HG02981 (cell line): ENCODE results near the gene FAM78A.
"Not testable (repeated sequence)": the region's sequence is repeated elsewhere in the genome, so short reads cannot be mapped to it uniquely, and the experiment has no call there.

Experiments
- ATAC-seq: cut with Tn5 transposase; IDR thresholded peaks from one replicate; pipeline ENCODE4 v1.9.1; 2021; ENCODE audit warnings: mild to moderate bottlenecking, moderate library complexity; ENCODE audit not compliant: unreplicated experiment

FAM78A gene

DNA sequence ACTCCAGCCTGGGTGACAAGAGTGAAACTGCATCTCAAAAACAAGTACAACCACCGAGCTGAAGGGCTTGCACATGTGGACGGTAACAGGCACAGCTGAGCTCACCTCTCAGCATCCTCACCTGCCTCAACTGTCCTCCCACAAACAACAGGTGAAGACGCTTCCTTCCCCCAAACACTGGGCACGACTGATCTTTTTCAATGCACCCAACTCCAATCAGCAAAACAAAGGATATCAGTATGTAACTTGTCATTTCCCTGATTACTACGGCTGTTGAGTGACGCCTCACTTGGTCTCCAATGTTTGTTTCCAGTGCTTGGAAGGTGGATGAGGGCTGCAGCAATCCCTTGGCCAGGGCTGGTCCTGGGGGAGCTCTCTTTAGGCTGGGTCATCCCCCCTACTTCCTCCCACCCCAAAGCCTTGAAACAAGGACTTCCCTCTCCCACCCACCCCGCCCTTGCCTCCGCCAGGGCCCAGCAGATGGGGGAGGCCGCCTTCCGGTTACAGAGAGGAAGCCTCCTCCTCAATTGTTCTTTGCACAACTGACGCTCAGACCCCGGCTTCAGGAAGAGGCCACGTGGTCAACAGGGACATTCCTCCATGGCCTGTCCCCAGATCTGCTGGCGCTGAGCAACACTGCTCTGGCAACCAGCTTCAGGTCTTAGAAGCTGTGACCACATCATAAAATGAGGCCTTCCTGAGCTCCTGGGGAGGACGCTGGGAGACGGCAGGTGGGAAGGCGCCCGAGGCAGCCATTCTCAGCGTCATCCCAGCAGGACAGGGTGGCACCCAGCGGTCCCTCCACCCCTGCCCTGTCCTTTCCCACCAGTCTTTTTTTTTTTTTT, 5.9 kb downstream of the FAM78A start:
- ATAC-seq, result no peak

DNA sequence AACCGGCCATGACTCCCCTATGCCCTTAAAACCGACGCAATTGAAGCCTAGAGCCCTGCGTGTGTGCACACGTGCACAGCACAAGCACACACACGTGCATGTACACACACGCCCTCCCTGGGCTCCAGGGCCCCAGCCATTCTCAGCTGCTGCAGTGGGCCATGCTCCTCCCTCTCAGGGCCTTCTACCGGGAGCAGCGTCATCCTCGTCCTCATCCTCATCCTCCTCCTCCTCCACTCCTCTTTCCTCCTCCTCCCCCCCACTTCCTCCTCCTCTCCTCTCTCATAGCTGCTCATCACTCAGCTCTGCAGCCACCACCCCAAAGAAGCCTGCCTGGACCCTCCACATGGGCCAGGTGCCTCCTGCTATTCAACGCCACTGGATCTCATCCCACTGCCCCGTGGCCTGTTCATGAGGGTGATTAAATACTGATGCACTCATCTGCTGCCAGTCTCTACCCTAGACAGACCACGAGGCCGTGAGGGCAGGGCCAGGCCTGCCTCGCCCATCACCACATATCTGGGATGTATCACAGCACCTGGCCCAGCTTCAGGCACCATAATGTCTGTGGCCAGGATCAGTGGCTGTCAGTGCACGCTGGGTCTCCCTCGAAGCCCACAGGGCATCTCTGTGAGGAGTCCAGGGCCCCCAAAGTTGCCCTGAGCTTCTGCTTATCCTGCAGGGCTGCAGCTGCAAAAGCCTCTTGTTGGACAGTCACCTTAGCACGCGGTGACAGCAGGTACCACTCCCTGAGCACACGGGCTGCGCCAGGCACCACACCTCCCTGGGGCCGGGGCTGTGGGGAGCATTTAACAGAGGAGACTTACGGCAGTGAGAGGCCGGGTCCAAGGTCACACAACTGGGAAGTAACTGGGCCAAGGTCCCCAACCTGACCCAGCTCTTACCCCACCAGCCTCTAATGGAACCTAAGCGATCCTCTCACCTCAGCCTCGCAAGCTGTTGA, 9.8 kb downstream of the FAM78A start:
- no peak for ATAC-seq

DNA sequence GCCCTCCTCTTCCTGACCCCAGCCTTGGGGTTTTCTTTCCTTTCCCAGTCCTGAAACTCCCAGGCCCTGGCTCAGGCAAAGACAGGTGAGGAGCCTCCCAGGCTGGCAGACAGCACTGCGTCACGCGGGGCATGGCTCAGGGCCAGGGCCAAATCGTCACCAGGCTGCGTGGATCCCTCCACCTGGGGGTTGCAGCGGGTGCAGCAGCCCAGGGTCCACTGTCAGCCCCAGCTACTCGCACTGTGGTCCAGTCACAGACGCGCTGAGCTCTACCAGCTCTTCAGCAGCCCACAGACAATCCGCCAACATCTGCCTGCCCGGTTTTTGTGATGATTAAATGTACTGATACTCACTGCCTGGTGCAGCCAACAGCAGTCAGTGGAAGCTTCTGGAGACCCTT, 12.1 kb downstream of the FAM78A start:
- no peak for ATAC-seq

DNA sequence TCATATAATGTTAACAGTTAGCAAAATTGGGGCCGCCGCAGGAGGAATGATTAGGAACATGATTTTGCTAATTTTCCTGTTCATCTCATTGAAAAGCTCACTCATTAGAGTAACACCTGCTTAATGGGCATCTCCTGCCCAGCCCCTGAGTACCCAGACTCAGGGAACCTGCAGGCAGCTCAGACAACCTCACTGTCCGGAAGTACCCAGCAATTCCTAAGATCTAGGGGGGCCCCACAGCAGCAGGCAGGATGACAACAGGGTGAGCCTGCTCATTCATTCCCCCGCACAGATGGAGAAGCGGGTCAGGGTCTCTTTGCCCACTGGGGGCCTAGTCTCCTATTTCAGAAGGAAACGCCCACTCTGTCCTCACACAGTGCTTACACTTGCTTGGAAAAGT, 12.6 kb downstream of the FAM78A start:
- ATAC-seq, result no peak

DNA sequence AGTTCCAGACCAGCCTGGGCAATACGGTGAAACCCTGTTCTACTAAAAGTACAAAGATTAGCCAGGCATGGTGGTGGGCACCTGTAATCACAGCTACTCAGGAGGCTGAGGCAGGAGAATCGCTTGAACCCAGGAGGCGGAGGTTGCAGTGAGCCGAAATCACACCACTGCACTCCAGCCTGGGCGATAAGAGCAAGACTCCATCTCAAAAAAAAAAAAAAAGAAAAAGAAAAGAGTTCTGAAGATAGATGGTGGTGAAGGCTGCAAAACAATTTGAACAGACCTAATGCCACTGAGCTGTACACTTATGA, 13.3 kb downstream of the FAM78A start:
- not testable (repeated sequence) for ATAC-seq

DNA sequence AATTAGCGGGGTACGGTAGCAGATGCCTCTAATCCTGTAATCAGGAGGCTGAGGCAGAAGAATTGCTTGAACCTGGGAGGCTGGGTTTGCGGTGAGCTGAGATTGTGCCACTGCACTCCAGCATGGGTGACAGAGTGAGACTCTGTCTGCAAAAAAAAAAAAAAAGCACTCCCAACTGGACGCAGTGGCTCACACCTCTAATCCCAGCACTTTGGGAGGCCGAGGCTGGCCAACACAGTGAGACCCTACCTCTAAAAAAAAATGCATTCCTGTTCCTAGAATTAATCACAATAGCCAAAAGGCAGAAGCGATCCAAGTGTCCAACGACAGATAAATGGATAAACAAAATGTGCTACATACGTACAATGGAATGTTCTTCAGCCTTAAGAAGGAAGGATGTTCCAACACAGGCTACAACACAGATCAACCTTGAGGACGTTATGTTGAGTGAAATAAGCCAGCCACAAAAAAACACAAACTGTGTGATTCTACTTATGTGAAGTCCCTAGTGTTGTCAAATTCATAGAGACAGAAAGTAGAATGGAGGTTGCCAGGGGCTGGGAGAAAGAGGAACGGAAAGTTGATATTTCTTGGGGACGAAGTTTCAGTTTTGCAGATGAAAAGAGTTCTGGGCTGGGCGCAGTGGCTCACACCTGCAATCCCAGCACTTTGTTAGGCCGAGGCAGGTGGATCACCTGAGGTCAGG, 13.8 kb downstream of the FAM78A start:
- peak; percentile 44 for ATAC-seq

DNA sequence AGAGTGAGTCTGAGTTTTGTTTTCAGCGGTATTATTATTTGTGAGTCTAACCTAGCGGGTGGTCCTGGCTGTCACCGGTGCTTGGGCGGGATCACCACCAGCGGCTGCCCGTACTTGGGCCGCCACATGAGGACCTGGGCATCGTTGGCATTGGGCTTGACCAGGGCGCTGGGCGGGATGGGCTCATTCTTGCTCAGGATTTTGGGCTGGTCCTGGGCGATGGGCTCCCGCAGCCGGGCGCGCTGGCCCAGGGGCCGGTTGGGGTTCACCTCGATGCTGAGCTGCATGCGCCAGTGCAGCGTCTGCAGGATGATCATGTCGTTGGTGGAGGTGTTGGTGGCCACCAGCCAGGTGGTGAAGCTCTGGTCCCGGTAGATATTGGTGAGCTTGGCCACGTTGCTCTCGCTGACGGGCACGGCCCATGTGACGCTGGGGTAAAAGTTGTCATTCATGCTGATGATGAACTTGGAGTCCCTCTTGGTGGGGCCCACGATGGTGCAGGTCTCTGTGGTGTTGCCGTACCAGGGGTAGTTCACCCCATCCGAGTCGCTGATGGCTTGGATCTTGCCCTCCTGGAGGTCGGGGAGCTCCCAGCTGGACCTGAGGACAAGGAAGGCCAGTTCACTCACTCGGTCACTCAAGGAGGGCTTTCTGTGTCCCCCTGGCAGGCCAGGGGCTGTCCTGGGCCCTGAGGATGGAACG, 15.4 kb downstream of the FAM78A start:
- no peak for ATAC-seq

DNA sequence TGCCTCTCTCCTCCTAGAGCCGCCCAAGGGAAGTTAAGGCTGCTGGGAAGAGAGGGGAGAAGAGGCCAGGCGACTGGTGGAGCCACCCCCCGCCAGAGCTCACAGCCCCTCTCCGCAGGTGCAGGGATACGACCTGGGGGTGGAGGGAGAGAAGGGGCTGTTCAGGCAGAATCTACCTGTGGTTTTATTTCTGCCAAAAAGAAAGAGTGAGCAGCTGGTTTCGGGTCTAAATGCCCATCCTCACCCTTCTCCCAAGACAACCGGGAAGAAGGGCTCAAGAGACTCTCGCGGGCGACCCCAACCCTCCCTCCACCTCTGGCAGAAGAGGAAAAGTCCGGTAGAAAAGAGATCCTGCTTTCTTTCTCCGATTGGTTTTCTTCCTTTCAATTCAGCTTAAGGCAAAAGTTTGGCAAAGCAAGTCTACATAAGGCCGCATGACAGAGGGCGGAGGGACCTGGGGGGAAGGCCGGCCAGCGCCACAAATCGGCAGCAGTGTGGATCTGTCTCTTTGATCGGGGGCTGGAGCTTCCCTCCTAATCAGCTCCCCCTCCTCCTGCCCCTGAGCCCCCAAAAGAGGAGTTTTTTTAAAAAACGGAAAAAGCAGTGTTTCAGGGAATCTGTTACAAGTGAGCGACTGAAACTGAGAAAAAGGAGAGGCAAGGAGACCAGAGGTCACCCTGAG, 16.3 kb downstream of the FAM78A start:
- ATAC-seq, result no peak

DNA sequence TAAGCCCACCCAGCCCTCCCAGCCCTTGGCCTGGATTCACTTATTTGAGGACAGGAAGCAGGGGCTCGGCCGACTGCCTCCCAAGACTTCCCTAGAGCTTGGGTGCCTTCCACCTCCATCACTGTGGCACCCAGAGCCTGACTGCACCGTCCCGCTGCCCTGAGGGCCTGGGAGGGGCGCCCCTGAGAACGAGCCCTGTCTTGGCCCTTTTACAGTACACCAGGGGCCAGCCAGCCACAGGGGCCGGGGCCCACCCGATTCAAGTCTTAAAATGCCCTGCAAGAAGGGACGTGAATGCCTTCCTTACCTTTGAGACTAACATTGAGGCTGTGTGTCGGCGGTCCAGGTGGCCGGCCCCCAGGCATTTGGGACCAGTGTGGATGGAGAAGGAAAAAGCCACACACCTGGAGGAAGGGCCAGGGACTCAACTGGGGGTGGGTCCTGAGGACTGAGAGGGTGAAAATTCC, 16.8 kb downstream of the FAM78A start:
- ATAC-seq, result no peak

DNA sequence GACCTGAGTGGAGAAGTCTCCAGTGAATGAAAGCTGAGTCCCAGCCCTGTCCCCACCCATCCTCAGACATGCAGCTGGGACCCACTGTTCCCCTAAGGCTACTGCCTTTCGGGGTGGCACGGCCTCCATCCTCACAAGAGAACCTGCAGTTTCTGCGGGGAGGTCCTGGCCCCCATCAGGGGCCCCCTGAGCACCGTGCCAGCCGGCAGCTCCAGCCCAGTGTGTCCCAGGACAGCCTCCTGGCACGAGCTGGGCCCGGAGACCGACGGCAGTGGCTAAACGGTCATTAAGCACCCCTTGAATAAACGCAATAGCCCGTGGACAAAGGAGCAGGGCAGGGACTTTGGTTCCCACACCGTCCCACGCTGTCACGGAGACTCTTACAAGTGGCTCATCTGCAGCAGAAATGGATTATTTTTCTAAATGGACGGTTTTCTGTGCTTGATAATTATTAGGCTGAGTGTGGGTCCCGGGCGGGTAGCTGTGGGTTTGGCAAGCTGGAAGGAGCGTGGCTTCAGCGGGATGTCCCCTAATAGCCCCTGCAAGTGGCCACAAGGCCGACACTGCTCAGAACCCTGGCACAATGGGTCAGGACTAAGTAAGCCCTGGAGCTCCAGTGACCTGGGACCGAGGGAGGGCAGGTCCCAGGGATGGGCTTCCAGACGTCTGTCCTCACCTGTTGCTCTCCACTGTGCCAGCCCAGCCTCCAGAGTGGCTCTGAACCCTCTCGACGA, 17.4 kb downstream of the FAM78A start:
- no peak for ATAC-seq

DNA sequence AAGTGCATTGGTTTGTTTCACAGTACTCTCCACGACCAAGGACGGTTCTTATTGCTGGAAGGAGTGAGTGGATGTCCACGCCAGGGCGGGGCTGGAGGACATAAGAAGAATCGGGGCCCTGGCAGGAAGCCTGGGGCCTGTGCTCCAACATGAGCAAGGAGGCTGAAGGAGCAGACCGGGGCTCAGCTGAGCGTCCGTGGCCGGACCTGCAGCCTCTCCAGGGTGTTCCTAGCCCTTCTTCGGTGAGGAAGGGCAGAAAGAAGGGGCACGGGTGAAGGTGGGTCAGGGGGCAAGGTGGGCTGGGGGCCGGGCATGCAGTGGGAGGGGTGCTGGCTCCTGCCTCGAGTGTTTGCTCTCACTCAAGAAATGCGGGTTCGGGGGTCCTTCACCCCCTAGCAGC, 18.1 kb downstream of the FAM78A start:
- ATAC-seq, result no peak

DNA sequence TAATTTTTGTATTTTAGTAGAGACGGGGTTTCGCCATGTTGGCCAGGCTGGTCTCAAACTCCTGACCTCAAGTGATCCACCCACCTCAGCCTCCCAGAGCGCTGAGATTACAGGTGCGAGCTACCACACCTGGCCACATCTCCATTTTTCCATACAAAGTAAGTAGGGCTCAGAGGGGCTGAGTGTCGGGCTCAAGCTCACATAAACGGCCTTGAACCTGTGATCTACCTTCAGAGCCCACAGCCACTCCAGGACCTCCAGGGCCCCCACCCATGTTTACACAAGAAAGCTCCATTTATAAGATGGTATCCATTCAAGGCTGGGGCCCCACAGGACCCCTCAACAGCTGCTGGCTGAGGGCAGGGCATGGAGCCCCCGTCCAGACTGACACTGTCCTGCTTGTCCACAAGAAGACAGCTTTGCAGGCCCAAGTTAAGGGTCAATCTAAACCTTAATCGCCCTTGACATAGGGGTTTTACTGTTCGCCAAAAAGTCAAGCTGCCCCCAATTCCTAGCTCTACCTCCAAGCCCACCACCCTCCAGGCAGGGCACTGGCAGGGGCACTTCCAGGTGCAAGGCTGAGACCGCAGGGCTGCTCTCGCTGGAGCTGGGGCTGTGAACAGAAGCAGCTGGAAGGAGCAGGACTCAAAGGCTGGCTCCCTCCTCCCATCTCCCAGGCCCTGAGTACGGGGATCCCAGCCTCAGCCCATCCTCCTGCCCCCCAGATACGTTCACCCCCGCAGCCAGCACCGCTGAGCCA, 18.9 kb downstream of the FAM78A start:
- no peak for ATAC-seq

DNA sequence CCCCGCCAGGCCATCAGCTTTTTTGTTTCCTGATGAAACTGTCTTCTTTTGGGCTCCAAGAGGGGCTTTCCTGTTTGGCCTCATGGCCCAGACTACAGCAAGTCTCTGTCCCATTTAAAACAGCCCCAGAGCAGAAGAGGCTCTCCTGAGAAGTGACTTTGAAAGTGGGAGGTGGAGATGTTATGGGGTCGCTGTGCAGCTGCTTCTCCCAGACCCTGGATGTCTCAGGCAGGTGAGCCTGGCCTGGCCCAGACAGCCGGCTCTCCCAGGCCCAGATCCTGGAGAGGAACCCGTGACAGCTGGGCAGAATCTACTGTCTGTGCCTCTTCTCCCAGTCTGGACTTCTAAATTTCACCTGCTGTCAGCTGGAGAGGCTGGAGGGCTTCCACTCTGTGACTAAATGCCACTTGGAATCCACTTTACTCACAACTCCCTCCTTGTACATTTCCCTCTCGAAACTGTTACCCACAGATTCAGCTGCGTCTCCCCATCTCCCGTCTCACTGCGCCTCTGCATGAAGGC, 20.6 kb downstream of the FAM78A start:
- no peak for ATAC-seq

DNA sequence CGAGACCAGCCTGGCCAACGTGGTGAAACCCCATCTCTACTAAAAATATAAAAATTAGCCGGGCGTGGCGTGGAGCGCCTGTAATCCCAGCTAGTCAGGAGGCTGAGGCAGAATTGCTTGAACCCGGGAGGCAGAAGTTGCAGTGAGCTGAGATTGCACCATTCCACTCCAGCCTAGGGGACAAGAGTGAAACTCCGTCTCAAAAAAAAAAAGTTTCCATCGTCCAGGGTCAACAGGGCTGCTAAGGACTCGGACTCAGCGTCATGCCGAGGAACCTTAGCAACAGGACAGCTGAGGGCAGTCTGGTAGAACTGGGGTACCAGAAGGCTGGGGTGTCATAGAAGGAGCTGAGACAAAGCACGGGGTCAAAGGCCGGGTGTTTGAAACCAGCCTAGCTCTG, 21.7 kb downstream of the FAM78A start:
- no peak for ATAC-seq

DNA sequence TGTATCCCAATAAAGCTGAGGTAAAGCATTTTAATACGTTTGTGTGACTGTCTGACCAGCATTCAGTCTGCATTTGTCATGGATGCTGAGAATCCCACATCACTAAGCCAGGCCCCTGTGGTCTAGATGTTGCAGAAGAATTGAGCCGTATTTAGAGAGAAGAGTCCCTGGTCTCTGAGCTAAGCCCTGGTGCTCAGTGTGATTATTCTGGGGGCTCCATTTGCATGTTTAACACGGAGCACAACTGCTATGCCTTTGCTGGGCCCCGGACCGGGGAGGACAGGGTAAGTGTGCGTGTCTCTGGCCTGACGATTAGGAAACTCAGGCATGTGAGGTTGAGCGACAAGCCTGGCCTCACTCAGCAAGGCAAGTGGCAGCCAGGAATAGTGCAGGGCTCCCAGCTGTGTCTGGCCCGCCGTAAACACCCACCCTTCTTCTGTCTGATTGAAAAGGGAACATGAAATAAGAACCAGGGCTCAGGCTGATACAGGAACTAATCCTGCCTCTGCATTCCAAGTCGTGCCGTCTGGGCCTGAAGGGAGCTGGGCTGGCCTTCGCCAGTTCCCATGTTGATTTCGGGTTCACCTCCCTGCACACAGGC, 22.3 kb downstream of the FAM78A start:
- no peak for ATAC-seq

DNA sequence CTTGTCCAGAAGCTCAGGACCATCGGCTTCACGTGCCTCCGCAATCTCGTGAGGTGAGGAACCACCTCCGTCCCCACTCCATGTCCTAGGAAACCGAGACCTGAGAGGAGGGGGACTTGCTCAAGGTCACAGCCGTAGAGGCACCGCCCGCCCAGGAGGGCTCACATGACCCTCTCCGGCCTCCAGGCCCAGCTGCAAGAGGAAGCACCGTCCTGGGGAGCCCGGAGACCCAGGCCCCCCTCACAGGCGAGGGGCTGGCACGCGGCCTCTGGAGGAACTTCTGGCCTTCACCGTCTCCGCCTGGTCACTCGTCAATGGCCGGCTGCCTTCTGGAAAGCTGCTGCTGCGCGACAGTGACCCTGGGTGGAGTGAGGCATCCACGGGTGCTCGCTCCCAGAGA, 24.2 kb downstream of the FAM78A start:
- no peak for ATAC-seq

DNA sequence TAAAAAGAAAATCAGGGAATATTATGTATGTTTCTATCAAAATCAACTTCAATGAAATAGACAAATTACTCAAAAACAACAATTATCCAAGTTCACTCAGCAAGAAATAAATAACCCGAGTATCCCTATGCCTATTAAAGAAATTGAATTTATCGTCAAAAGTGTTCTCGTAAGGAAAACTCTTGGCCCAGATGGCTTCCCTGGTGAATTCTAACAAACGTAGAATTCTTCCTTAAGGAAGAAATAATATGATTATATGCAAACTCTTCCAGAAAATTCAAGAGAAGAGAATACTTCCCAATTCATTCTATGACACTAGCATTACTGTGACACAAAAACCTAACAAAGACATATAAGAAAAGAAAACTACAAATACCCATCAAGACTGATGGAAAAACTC, 29.7 kb downstream of the FAM78A start:
- ATAC-seq, result no peak

DNA sequence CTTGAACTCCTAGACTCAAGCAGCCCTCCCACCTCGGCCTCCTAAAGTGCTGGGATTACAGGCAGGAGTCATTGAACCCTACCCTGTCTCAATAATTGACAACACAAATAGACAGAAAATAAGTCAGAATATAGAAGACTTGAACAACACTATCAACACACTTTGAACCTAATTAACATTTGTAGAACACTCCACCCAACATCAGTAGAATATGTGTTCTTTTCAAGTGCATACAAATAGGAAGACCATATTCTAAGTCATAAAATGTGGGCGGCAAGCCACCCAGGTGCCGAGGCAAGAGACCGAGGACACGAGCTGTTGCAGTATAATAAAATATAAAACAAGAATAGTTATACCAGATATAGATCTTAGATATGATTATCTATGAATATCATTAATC, 32.0 kb downstream of the FAM78A start:
- ATAC-seq, result not testable (repeated sequence)
